ENCODE data around the gene SELENOO.
A peak's percentile ranks its signal among the peaks of the same experiment; 100 is the strongest.

Gene SELENOO

DNA sequence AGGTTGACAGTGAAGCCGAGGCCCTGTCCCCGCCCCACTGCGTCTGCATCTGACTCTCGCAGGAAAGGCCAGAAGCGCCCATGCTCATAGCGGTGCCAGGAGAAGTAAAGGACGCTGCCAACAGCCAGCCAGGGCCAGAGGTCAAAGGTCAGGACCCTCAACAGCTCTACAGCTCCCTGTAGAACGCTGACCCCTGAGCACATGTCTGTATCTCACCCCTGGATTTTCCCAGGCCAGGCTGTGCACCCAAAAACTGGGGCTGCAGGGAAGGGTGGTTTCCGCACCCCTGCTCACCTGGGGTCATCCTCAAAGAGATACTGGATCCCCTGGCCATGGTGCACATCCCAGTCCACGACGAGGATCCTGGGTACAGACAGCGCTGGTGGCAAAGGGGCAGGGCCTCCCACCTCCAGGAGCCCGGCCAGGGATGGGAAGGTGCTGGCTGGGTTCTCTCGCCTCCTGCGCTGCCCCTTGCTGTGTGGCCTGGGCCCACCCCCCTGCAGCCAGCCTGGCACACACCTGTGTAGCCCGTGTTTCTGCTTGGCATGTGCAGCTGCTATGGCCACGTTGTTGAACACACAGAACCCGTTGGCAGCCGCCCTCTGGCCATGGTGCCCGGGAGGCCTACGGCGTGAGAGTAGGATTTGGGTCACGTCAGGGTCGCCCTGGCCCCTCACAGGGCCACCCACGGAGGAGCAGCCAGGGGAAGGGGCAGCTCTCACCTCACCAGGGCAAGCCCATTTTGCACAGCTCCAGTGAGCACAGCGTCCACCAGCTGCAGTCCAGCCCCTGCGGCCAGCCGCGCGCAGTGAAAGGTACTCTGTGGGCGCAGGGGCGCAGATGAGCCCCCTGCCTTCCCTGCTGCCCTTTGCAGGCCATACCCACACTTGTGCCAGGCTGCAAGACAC lies 48.8 kb downstream of the SELENOO start:
- no peak for FAIRE-seq

DNA sequence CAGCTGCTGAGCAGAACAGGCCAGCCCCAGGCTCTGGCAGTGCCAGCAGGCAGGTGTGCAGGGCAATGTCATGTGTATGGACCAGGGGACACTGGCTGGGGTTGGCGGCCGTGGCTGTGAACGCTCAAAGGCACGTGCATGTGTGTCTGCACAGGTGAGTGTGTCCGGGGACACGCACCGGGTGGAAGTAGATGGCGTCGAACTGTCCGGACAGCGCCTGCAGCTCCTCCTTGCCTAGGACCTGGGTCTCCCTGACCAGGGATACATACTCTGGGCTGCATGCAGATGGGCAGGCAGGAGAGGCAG lies 49.4 kb downstream of the SELENOO start:
- DNase-seq (ENCODE audit: insufficient read length, low spot score) (no peak), FAIRE-seq (peak; percentile 54)
- no peak for TF ChIP-seq POLR2AphosphoS5 (IDR thresholded peaks at IDR 0.05; ENCODE audit: low read depth, low read length)
- TF ChIP-seq PAX5 (IDR thresholded peaks at IDR 0.05; ENCODE audit: insufficient read depth, low read length, severe bottlenecking): no peak
- TF ChIP-seq SPI1 (IDR thresholded peaks at IDR 0.05; ENCODE audit: low read depth, low read length): no peak
- TF ChIP-seq POLR2A (IDR thresholded peaks at IDR 0.05; ENCODE audit: low read depth, low read length): no peak

More for the DNA sequence above, 48.8 kb downstream of the SELENOO start:
- DNase-seq (ENCODE audit: insufficient read length, low spot score): no peak
- TF ChIP-seq TAF1 (IDR thresholded peaks at IDR 0.05; ENCODE audit: low read depth, low read length) (no peak), SPI1 (IDR thresholded peaks at IDR 0.05; ENCODE audit: low read depth, low read length) (no peak), POLR2A (IDR thresholded peaks at IDR 0.05; ENCODE audit: low read depth, low read length) (no peak)

DNA sequence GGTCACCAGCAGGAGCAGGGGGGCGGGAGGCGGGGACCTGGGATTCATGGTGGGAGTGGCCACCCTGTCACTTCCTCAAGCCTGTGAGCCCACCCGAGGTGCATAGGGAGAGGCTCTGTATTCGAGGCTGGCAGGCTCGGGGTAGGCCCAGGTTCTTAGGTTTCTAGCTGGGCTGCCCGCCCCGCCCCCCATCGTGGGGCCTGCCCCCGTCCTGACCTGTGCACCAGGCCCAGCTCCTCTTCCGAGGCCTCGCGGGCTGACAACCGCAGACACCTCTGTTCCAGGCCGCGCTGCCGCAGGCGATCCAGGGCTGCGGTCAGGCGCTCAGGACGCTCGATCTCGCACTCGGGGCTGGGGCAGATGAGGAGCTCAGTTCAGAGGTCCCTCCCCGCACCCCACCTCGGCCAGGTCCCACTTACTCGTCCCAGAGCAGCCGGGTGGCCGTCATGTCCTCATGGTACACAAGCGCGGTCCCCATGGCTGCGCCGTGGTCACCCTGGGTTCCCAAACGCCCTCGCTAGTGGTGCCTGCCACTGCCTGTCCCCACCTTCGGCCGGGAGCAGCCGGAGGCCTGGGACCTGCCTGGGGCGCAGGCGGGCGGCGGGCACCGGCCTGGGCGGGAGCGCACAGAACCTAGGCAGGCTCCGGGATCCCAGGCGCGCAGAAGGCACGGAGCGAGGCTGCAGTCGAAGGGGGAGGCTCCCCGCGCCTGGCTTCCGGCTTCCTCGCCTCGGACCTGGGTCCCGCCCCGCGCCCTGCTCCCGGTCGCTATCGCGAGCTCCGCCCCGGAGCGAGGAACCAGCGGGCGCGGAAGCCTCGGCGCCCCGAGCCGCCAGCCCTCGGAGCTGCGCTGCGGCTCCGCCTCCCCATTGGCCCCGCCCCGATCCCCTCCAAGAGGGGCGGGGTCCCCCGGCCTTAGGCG lies 50.0 kb downstream of the SELENOO start, which contains the start of gene HDAC10:
HDAC10 (minus strand) TSS at position 711 of the 922 bp plus-strand sequence; CDS start at position 478, 233 bp downstream.
- TF ChIP-seq POLR2A (IDR thresholded peaks at IDR 0.05; ENCODE audit: low read depth, low read length): peak; percentile 57; the same call in 1 of the 2 replicates
- TF ChIP-seq POU2F2 (IDR thresholded peaks at IDR 0.05; ENCODE audit: low read depth, low read length): no peak
- TF ChIP-seq TAF1 (IDR thresholded peaks at IDR 0.05; ENCODE audit: low read depth, low read length): peak; percentile 15; the same call in 1 of the 2 replicates
- TF ChIP-seq POLR2AphosphoS5 (IDR thresholded peaks at IDR 0.05; ENCODE audit: low read depth, low read length): peak; percentile 60; the same call in 1 of the 2 replicates
- no peak for TF ChIP-seq PAX5 (IDR thresholded peaks at IDR 0.05; ENCODE audit: insufficient read depth, low read length, severe bottlenecking)
- TF ChIP-seq SPI1 (IDR thresholded peaks at IDR 0.05; ENCODE audit: low read depth, low read length): no peak
- peak; percentile 98 for DNase-seq (ENCODE audit: insufficient read length, low spot score)
- peak; percentile 96 for FAIRE-seq

DNA sequence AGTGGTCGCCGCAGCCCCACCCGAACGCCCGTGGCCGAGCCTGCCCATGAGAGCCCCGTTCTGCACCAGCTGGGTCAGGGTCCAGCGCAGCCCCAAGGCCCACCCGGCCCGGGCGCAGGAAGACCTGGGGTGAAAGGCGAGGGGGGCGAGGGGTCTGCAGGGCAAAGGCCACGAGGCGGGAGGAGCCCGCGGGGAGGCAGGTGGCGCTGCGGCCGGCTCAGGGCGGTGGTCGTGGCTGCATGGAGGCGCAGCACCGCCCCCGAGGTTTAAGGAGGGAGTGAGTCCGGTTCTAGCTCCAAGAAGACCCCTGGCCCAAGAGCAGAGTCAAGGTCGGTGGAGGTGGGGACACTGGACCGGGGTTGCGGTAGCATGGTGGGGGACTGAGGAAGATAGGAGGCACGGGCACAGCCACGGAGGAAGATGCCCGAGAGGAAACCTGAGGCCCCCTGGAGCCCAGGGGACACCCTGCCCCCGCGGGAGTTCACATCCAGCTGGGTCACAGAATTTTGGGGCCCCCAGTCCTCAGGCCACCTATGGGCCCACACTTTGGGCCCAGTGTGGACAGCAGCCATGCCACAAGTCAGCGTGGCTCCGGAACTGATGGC lies 50.8 kb downstream of the SELENOO start:
- FAIRE-seq (peak; percentile 60), DNase-seq (ENCODE audit: insufficient read length, low spot score) (no peak)
- TF ChIP-seq SPI1 (IDR thresholded peaks at IDR 0.05; ENCODE audit: low read depth, low read length): no peak
- no peak for TF ChIP-seq POU2F2 (IDR thresholded peaks at IDR 0.05; ENCODE audit: low read depth, low read length)
- no peak for TF ChIP-seq PAX5 (IDR thresholded peaks at IDR 0.05; ENCODE audit: insufficient read depth, low read length, severe bottlenecking)
- no peak for TF ChIP-seq TAF1 (IDR thresholded peaks at IDR 0.05; ENCODE audit: low read depth, low read length)
- no peak for TF ChIP-seq POLR2AphosphoS5 (IDR thresholded peaks at IDR 0.05; ENCODE audit: low read depth, low read length)
- TF ChIP-seq POLR2A (IDR thresholded peaks at IDR 0.05; ENCODE audit: low read depth, low read length): no peak

DNA sequence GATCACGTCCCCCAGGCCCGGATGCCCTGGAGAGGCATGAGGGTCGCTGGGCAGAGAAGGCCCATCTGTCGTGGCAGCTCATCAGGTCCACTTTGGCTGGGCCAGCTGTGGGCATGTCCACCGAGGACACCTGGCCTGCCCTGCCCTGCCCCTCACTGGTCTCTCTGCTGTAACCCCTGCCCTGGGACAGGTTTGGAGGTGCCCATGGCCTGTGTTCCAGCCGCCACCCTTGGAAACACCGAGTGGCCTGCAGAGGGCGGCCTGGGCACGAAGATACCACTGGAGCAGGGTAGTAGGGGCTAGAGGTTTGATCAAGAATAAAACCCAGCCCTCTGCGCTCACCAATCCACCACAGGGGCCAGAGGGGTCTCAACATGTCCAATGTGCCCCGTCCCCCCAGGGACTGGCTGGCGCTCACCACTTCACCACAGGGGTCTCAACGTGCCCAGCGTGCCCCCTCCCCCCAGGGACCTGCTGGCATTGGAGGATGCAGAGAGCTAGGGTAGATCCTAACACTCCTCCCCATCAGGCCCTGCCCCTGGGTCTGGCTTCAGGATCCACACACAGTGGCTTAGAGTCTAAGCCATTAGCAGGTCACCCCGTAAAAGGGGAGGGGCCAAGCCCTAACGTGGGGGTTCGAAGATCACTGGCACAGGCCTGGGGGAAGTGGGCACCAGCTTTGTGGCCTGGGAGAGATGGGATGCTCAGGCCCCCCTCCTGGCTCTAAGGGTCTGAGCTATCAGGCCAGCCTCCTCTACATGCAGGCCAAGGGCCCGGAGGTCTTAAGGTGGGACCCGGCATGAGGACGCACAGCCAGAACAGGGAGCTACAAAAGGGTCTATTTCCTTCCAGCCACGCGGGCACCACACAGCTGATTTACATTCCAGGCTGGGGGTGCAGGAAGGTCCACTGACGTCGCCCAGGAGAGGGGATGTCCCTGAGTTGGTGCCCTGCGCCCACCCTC lies 51.6 kb downstream of the SELENOO start:
- peak; percentile 73 for FAIRE-seq
- peak; percentile 68 for DNase-seq (ENCODE audit: insufficient read length, low spot score)
- TF ChIP-seq POU2F2 (IDR thresholded peaks at IDR 0.05; ENCODE audit: low read depth, low read length) (no peak), POLR2AphosphoS5 (IDR thresholded peaks at IDR 0.05; ENCODE audit: low read depth, low read length) (no peak), SPI1 (IDR thresholded peaks at IDR 0.05; ENCODE audit: low read depth, low read length) (no peak), TAF1 (IDR thresholded peaks at IDR 0.05; ENCODE audit: low read depth, low read length) (no peak), POLR2A (IDR thresholded peaks at IDR 0.05; ENCODE audit: low read depth, low read length) (no peak), PAX5 (IDR thresholded peaks at IDR 0.05; ENCODE audit: insufficient read depth, low read length, severe bottlenecking) (no peak)

DNA sequence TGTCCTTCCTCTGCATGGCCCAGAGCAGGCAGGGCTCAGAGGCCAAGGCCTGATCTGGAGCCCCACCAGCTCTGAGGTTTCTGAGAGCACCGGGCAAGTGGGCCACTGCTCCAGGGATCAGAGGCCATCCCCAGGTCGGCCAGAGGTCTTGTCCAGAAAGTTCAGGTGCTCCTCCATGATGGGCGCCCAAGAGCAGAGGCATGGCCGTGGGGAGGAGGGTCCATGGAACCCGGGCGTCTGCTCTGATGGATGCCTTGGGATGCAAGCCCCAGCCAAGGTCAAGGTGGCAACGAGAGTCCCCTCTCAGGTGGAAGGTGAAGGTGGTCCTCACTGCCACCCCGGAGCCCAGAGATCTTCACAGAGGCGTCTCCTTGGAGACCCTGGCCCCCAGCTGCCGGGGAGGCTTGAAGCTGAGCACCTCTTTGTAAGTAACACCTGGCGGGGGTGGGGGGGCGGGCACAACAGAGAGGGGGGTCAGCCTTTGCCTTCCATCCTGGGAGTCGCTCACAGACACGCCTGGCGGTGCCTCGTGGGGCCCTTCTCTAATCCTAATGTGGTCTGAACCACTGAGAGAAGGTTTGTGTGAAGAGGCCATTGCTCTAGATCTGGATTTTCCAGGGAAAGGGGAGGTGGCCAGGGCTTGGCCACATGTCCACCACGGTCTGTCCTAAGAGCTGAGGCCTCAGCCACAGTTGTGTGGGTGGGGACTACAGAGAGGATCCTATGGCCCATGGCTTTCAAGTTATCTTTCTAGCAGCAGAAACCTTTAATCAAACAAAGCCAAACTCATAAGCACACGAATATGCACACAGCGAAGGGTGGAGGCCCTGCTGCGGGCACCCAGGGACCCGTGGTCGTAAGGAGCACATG lies 52.5 kb downstream of the SELENOO start:
- FAIRE-seq (no peak), DNase-seq (ENCODE audit: insufficient read length, low spot score) (no peak)
- TF ChIP-seq POLR2A (IDR thresholded peaks at IDR 0.05; ENCODE audit: low read depth, low read length) (no peak), TAF1 (IDR thresholded peaks at IDR 0.05; ENCODE audit: low read depth, low read length) (no peak), PAX5 (IDR thresholded peaks at IDR 0.05; ENCODE audit: insufficient read depth, low read length, severe bottlenecking) (no peak), SPI1 (IDR thresholded peaks at IDR 0.05; ENCODE audit: low read depth, low read length) (no peak), POLR2AphosphoS5 (IDR thresholded peaks at IDR 0.05; ENCODE audit: low read depth, low read length) (no peak), POU2F2 (IDR thresholded peaks at IDR 0.05; ENCODE audit: low read depth, low read length) (no peak)

DNA sequence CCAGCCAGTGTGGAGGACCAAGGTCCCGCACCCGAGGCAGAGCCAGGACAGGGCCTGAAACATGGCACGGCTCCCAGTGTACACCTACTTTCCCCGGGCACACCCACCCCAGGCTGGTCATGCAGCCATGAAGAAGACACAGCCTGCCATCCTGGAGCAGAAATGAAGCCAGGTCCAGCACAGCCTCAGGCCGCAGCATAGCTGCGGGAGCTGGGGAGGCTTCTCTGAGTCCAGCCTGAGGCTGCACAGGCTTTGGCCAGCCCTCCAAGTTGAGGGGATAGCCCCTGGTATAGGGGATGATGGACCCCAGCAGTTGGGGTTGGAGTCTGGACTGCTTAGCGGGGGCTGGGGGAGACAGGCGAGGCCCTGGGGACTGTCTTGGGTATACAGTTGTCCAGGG lies 53.1 kb downstream of the SELENOO start:
- no peak for DNase-seq (ENCODE audit: insufficient read length, low spot score)
- no peak for TF ChIP-seq PAX5 (IDR thresholded peaks at IDR 0.05; ENCODE audit: insufficient read depth, low read length, severe bottlenecking)
- TF ChIP-seq POLR2A (IDR thresholded peaks at IDR 0.05; ENCODE audit: low read depth, low read length): no peak
- TF ChIP-seq POLR2AphosphoS5 (IDR thresholded peaks at IDR 0.05; ENCODE audit: low read depth, low read length): no peak
- FAIRE-seq: no peak

DNA sequence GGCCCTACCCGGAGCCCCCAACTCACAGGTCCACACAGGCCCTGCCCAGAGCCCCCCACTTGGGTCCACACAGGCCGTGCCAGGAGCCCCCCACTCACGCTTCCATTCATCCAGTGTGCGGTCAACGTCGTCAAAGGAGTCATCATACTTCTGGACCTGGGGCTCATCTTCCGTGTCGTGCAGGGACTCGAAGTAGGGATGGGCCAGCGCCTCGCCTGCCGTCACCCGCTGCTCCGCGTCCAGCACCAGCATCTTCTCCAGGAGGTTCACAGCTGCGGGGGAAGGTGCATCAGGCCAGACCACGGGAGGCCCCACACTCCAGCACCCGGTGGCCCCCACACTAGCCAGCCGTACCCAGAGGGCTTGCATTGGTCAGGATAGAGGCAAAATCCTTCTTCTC lies 54.3 kb downstream of the SELENOO start:
- TF ChIP-seq TAF1 (IDR thresholded peaks at IDR 0.05; ENCODE audit: low read depth, low read length): no peak
- FAIRE-seq: no peak

More for the DNA sequence above, 54.3 kb downstream of the SELENOO start:
- DNase-seq (ENCODE audit: insufficient read length, low spot score): no peak
